Vagina (tissue), 2 donors: ENCODE measurements around the gene GPR63. TPM values are rescaled to one million over a fixed set of nuclear protein-coding genes. Genes with fewer than 3 reads are reported as not detected.

Source experiments
- DNase-seq, 2 donors: peaks; one replicate each; pipeline ENCODE4 v3.0.0-alpha.2; 2017; ENCODE audit errors: extremely low spot score in 2 of 2
- H3K27ac ChIP-seq: fragments of 200-600 bp; sonication (generic); one replicate; pipeline ENCODE4 v1.5.1; 2019
- H3K27me3 ChIP-seq: fragments of 200-600 bp; sonication (generic); one replicate; pipeline ENCODE4 v1.5.1; 2019
- H3K36me3 ChIP-seq, 2 donors: fragments of 200-600 bp; sonication (generic); one replicate each; pipeline ENCODE4 v1.5.1; 2017 to 2019
- H3K4me1 ChIP-seq: fragments of 200-600 bp; sonication (generic); one replicate; pipeline ENCODE4 v1.5.1; 2019
- H3K4me3 ChIP-seq, 2 donors: fragments of 200-600 bp; sonication (generic); 1 replicate in 1 of 2; 2 replicates in 1 of 2; pipeline ENCODE4 v1.5.1; 2016 to 2019
- H3K9me3 ChIP-seq: fragments of 200-600 bp; sonication (generic); one replicate; pipeline ENCODE4 v1.5.1; 2019
- POLR2A ChIP-seq, 2 donors: fragments of 450-650 bp; IDR thresholded peaks; one replicate each; pipeline ENCODE4 v1.6.1; 2017; ENCODE audit warnings: antibody characterized with exemption in 2 of 2, mild to moderate bottlenecking in 2 of 2, moderate library complexity in 2 of 2
- POLR2AphosphoS5 ChIP-seq, 2 donors: sonication (generic); formaldehyde crosslinking; IDR thresholded peaks; one replicate each; pipeline ENCODE4 v1.9.0; 2017; ENCODE audit warnings: antibody characterized with exemption in 2 of 2, mild to moderate bottlenecking in 2 of 2, low read depth in 1 of 2; ENCODE audit not compliant: insufficient read depth in 1 of 2
- intact Hi-C: fragments of 100-400 bp; cut with DNase I; formaldehyde crosslinking; loops from one replicate; pipeline ENCODE4 v1.15.1; 2023
- total RNA-seq: library from RNA; depleted of rRNA; stranded (reverse); fragments of >200 nt; gene quantifications from one replicate; pipeline ENCODE4 v1.2.3, GENCODE V29; 2016
- TF ChIP-seq, protein P1 (sequence below), 3 experiments: fragments of 450-650 bp in 2 of 3; fragments of 200-600 bp in 1 of 3; sonication (generic) in 1 of 3; IDR thresholded peaks; one replicate each; pipeline ENCODE4 v1.5.1; 2017 to 2019; ENCODE audit warnings: antibody characterized with exemption in 3 of 3, mild to moderate bottlenecking in 2 of 3, moderate library complexity in 2 of 3

The GPR63 gene
- total RNA-seq, 1 donor from 2014 or later: 2.5 TPM

DNA sequence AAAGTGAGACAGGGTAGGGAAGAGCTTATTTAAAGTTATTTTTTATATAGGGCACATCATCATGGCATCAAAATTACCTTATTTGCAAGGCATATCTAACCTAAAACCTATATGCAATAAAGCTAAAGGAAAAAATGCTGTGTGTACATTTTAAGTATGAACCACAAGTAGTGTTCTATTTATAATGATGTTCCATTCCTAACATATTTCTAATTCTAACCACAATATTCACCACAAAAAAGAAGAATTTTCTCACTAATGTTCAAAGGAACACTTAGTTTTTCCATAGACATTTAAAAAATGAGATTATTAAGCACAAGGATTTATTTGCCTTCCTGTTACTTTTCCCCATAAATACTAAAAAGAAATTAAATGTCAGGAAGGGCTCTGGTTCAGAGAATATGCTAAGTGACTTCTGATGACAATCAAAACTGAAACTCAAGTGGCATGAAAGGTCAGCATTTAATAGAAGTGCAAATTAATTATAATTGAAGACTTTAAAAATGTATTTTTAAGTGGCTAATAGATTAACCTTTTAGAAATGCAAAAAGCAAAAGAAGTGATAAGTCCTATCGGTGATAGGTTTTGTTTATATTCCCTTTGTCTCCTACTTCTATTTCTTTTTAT, 25.1 kb downstream of the GPR63 start:
- H3K4me3 ChIP-seq: no peak overlapping the region
- H3K27ac ChIP-seq: no peak overlapping the region
- H3K9me3 ChIP-seq: no peaks in the 10 kb centered on the region
- no peaks in the 10 kb centered on the region for H3K27me3 ChIP-seq
- no peaks in the 10 kb centered on the region for H3K4me1 ChIP-seq
- intact Hi-C loops: no loop called here
- H3K36me3 ChIP-seq: no peaks in the 10 kb centered on the region
- no peak for DNase-seq
- TF ChIP-seq, protein P1, sequence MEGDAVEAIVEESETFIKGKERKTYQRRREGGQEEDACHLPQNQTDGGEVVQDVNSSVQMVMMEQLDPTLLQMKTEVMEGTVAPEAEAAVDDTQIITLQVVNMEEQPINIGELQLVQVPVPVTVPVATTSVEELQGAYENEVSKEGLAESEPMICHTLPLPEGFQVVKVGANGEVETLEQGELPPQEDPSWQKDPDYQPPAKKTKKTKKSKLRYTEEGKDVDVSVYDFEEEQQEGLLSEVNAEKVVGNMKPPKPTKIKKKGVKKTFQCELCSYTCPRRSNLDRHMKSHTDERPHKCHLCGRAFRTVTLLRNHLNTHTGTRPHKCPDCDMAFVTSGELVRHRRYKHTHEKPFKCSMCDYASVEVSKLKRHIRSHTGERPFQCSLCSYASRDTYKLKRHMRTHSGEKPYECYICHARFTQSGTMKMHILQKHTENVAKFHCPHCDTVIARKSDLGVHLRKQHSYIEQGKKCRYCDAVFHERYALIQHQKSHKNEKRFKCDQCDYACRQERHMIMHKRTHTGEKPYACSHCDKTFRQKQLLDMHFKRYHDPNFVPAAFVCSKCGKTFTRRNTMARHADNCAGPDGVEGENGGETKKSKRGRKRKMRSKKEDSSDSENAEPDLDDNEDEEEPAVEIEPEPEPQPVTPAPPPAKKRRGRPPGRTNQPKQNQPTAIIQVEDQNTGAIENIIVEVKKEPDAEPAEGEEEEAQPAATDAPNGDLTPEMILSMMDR (IDR thresholded peaks at IDR 0.05): no peak
- TF ChIP-seq POLR2A (IDR thresholded peaks at IDR 0.05): no peak
- no peak for TF ChIP-seq POLR2AphosphoS5 (IDR thresholded peaks at IDR 0.05; ENCODE audit: insufficient read depth in 1 of 2, low read depth in 1 of 2)

DNA sequence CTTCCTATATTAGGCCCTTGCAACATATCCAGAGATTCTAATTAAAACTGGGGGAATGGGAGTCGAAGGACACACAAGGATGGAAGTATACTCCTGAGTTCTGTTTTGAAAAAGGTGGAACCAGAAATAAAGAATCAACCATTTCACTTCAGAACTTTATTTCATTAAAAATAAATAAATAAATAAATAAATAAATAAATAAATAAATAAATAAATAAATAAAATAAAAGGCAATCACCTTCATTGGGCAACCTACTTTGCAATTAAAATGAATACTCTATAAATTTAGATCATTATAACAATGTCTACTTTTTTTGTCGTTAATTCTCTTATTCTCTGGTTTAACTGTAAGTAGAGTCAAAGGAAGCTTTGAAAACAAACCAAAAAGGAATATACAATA, 25.6 kb downstream of the GPR63 start:
- Histone ChIP-seq H3K27me3 (no peaks in the 10 kb centered on the region), H3K36me3 (no peaks in the 10 kb centered on the region), H3K27ac (no peak overlapping the region), H3K4me3 (no peak overlapping the region), H3K4me1 (no peaks in the 10 kb centered on the region), H3K9me3 (no peaks in the 10 kb centered on the region)
- intact Hi-C loops: no loop called here
- TF ChIP-seq POLR2A (IDR thresholded peaks at IDR 0.05) (no peak), POLR2AphosphoS5 (IDR thresholded peaks at IDR 0.05; ENCODE audit: insufficient read depth in 1 of 2, low read depth in 1 of 2) (no peak)
- TF ChIP-seq, protein P1 (IDR thresholded peaks at IDR 0.05): no peak
- DNase-seq: no peak

DNA sequence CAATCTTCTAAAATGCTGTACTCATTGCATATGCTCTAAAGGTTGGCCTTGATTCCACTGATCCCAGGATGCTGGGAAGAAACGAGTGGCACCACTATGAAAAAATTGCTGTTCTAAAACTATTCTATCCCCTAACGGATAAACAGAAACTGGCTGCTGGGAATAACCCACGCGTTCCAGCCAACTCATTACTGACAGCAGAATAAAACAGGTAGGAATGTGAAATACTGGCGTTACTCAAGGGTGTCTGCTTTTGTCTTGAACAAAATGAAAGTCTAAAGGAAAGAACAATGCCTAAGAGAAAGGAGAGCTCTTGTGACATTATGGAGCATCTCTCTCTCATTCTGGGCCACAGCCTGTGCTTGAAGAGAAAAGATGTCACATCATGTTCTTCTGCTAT, 26.1 kb downstream of the GPR63 start:
- no peak for TF ChIP-seq POLR2AphosphoS5 (IDR thresholded peaks at IDR 0.05; ENCODE audit: insufficient read depth in 1 of 2, low read depth in 1 of 2)
- no peak for TF ChIP-seq POLR2A (IDR thresholded peaks at IDR 0.05)
- TF ChIP-seq, protein P1 (IDR thresholded peaks at IDR 0.05): no peak
- Histone ChIP-seq H3K4me3 (no peak overlapping the region), H3K4me1 (no peaks in the 10 kb centered on the region), H3K9me3 (no peaks in the 10 kb centered on the region), H3K36me3 (no peaks in the 10 kb centered on the region), H3K27me3 (no peaks in the 10 kb centered on the region), H3K27ac (no peak overlapping the region)
- intact Hi-C loops: no loop called here
- no peak for DNase-seq

DNA sequence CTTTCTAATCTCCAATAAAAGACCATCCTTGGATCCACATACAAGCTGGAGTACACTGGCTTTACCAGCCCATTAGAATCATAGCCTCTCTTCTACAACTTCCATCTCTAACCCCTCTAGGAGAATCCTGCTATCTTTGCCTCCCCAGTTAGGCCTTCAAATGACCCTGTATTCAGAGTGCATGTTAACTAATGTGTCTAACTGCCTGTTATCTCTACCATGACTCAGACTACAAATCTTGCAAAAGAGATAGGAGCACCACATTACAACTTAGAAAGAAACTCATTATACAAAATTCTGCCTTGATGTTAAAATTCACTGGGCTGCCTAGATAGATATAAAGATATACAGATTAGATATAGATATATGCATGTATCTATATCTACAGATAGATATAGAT, 28.2 kb downstream of the GPR63 start:
- intact Hi-C loops: no loop called here
- H3K36me3 ChIP-seq: no peaks in the 10 kb centered on the region
- no peaks in the 10 kb centered on the region for H3K4me1 ChIP-seq
- H3K4me3 ChIP-seq: no peak overlapping the region
- TF ChIP-seq POLR2AphosphoS5 (IDR thresholded peaks at IDR 0.05; ENCODE audit: insufficient read depth in 1 of 2, low read depth in 1 of 2) (no peak), POLR2A (IDR thresholded peaks at IDR 0.05) (no peak)
- TF ChIP-seq, protein P1 (IDR thresholded peaks at IDR 0.05): no peak
- H3K9me3 ChIP-seq: no peaks in the 10 kb centered on the region
- DNase-seq: no peak
- no peak overlapping the region for H3K27ac ChIP-seq
- H3K27me3 ChIP-seq: no peaks in the 10 kb centered on the region

DNA sequence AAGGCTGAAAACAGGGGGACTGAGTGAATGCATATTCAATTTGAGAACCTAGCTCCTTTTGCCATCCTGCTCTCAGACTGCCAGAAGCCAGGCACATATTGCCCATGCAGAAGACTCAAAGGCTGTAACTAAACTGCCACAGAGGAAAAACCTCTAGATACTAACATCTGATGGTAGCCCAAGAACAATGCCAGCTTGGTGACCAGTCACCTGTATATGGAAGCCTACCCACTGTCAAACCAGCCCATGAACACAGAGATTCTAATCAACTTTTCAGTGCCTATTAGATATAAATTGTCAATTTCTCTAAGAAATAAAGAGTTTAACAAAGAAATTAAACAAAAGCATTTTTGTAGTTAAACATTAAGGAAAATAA, 34.2 kb downstream of the GPR63 start:
- H3K4me3 ChIP-seq: no peak overlapping the region
- TF ChIP-seq, protein P1 (IDR thresholded peaks at IDR 0.05): no peak
- TF ChIP-seq POLR2AphosphoS5 (IDR thresholded peaks at IDR 0.05; ENCODE audit: insufficient read depth in 1 of 2, low read depth in 1 of 2) (no peak), POLR2A (IDR thresholded peaks at IDR 0.05) (no peak)
- H3K36me3 ChIP-seq: no peaks in the 10 kb centered on the region
- H3K9me3 ChIP-seq: no peaks in the 10 kb centered on the region
- H3K4me1 ChIP-seq: no peaks in the 10 kb centered on the region
- DNase-seq: no peak
- H3K27ac ChIP-seq: no peak overlapping the region
- intact Hi-C loops: no loop called here
- H3K27me3 ChIP-seq: no peaks in the 10 kb centered on the region
